GM12874 (cell line): ENCODE results near the gene GHDC.

Experiments used
- TF ChIP-seq, protein P1 (sequence below): IDR thresholded peaks from 2 replicates; pipeline ENCODE4 v1.5.1; 2011; ENCODE audit warnings: low read depth, mild to moderate bottlenecking, control low read depth, low read length, moderate library complexity; ENCODE audit not compliant: insufficient read depth

GHDC gene

DNA sequence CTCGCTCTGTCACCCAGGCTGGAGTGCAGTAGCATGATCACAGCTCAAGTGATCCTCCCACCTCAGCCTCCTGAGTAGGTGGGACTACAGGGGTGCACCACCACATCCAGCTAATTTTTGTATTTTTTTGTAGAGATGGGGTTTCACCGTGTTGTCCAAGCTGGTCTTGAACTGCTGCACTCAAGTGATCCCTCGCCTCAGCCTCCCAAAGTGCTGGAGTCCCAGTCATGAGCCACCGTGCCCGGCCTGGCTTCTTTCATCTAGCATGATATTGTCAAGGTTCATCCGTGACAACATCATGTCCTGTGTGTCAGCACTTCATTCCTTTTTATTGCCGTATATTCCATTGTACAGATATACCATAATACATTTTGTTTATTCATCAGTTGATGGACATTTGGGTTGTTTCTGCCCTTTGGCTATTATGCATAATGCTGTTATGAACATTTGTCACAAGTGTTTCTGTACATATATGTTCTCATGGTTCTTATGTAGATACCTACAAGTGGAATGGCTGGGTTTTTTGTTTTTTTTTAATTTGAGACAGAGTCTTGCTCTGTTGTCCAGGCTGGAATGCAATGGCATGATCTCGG, 3.4 kb upstream of the GHDC start:
- TF ChIP-seq, protein P1, sequence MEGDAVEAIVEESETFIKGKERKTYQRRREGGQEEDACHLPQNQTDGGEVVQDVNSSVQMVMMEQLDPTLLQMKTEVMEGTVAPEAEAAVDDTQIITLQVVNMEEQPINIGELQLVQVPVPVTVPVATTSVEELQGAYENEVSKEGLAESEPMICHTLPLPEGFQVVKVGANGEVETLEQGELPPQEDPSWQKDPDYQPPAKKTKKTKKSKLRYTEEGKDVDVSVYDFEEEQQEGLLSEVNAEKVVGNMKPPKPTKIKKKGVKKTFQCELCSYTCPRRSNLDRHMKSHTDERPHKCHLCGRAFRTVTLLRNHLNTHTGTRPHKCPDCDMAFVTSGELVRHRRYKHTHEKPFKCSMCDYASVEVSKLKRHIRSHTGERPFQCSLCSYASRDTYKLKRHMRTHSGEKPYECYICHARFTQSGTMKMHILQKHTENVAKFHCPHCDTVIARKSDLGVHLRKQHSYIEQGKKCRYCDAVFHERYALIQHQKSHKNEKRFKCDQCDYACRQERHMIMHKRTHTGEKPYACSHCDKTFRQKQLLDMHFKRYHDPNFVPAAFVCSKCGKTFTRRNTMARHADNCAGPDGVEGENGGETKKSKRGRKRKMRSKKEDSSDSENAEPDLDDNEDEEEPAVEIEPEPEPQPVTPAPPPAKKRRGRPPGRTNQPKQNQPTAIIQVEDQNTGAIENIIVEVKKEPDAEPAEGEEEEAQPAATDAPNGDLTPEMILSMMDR: no peak

DNA sequence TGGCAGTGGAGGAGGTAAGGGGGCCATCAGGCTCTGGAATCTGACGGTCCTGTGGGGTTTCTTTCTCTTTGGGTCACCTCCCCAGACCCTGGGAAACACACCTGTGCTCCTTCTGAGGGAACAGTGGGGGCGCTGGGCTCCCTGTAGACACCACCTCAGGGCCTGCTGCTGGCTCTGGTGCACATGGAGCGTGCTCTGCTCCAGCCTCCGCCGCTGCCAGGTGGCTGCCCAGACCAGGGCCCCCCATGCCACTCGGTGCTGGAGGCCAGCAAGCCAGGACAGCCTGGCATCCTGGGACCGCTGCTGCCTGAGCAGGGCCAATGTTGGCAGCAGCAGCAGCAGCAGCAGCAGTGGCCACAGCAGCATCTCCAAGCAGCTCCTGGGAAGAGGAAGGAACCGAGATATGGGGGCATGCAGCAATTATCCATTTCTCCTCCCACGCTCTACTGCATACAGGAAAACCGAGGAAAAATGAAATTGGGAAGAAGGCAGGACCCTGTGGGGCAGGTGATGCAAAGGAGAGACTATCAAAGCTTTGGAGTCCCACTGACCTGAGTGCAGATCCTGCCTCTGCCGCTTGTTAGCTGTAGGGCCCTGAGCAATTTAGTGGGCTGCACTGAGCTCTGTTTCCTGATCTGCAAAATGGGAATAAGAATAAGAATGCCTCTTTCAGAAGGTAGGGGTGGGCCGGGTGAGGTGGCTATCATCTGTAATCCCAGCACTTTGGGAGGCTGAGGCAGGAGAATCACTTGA, 902 bp downstream of the GHDC start:
- TF ChIP-seq, protein P1: no peak

DNA sequence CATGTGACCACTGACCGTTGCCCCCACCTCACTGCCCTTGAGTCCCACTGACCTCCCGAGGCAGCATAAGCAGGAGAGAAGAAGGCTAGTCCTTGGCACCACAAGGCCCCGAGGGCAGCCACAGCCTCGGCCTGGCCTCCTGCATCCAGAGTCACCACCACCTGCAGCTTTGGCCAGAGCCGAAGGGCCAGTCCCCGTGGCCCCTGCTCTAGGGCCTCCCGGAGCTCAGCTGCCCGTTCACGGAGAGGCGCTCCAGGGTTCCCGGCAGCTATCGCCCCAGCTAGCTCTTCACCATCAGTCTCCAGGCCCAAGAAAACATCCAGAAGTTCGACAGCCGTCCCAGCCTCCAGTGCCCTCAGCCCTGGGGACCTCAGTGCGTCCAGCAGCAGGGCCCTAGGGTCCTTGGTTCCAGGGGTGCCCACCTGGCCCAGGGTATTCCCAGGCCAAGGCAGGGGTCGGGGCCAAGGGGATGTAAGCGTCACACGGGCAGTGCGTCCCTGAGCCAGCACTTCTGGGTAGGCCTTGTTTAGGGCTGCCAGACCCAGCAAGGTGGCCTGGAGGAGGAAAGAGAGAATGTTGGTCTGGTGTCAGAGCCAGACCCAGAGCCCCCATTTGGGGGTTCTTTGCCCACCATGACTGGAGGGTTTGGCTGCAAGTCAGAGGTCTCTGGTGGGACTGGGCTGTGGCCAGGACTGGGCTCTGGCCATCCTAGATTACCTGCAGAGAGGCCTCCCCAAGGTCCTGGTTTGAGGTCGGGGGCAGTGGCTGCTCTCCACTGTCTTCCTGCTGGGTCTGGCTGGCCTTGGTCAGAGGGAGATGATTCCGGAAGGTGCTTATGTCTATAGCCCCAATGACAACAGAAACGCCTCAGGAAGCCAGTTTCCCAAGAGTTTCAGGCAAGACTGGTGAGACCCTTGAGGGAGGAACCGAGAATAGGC, 1.8 kb downstream of the GHDC start:
- TF ChIP-seq, protein P1: no peak

DNA sequence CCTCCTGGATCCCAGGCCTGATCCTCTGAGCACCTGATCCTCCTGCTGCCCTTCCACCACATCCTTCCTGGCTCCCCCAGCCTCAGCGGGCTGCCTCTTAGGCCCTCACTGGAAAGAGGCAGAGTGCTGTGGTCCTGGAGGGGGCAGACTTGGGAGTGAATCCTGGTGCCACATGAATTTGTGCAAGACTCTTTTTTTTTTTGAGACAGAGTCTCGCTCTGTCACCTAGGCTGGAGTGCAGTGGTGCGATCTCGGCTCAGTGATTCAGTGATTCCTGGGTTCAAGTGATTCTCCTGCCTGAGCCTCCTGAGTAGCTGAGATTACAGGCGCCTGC, 3.1 kb downstream of the GHDC start:
- TF ChIP-seq, protein P1: no peak

DNA sequence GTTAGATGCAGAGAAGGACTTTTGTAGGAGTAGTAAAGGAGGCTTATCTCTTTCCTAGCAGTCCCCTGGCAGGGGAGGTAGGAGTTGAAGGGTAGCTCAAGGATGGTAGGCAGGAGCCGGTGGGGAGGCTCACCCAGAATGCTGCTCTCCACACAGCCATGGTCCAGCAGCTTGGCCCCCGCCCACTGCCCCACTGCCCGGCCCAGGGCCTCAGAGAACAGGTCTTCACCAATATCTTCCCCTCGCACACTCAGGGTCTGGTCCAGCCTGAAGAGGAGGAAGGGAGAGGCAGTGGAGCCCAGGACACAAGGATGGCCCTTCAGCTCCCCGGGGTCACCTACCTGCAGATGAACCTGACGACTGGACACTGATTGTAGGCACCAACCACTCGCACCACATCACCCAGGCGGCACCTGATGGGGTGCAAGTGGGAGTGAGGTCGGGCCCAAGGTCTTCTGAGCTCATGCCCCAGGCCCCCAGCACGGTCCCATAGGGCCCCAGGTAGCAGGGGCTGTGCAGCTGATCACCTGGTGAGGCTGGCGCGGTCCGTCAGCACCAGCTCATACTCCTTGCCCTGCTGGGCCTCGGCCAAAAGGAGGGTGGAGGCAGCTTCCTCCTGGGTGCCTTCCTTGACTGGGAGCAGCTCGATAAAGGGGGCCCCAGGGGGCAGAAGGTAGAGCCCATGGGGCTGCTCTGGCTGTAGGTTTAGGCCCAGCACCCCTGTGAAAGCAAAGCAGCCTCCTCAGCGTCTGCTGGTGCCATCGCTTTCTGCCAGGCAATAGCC, 3.6 kb downstream of the GHDC start:
- TF ChIP-seq, protein P1: no peak

DNA sequence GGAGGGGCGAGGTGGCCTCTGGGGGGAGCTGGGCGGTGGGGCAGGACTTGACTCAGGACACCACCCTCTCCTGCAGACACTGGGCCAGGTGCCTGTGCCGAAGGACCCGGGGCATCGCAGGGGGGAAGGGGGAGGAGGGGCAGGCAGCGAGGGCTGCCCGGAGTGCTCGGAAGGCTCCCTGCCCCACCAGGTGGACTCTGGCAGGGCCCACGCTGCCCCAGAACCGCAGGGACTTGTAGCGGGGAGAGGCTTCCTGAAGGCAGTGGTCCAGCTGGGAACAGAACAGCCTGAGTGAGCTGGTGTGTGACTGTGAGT, 4.7 kb downstream of the GHDC start:
- TF ChIP-seq, protein P1: no peak
